C4-2B (cell line): Measurements from ENCODE around the gene MAP3K20.

Experiments
- H3K27ac ChIP-seq: fragments of 450-650 bp; 2 replicates; pipeline ENCODE4 v1.5.1; 2017
- CTCF ChIP-seq: fragments of 450-650 bp; conservative IDR thresholded peaks from 2 replicates; pipeline ENCODE4 v1.5.1; 2017; ENCODE audit warnings: mild to moderate bottlenecking
- ZFX ChIP-seq: fragments of 450-650 bp; IDR thresholded peaks from 2 replicates; pipeline ENCODE4 v1.6.1; 2017

The MAP3K20 gene

GRCh38 chr2:173095356-173095755 is 19.7 kb downstream of the MAP3K20 start:
- no peak overlapping the region for H3K27ac ChIP-seq

GRCh38 chr2:173099271-173099670 is 23.6 kb downstream of the MAP3K20 start:
- TF ChIP-seq CTCF (no peak), ZFX (no peak)
- no peak overlapping the region for H3K27ac ChIP-seq

More at GRCh38 chr2:173095356-173095755, 19.7 kb downstream of the MAP3K20 start:
- TF ChIP-seq CTCF, result no peak
- TF ChIP-seq ZFX, result no peak

GRCh38 chr2:173099804-173100203 is 24.2 kb downstream of the MAP3K20 start:
- no peak overlapping the region for H3K27ac ChIP-seq
- no peak for TF ChIP-seq CTCF
- TF ChIP-seq ZFX, result no peak

GRCh38 chr2:173101687-173102086 is 26.0 kb downstream of the MAP3K20 start:
- H3K27ac ChIP-seq, result no peak overlapping the region
- TF ChIP-seq CTCF (no peak), ZFX (no peak)

DNA sequence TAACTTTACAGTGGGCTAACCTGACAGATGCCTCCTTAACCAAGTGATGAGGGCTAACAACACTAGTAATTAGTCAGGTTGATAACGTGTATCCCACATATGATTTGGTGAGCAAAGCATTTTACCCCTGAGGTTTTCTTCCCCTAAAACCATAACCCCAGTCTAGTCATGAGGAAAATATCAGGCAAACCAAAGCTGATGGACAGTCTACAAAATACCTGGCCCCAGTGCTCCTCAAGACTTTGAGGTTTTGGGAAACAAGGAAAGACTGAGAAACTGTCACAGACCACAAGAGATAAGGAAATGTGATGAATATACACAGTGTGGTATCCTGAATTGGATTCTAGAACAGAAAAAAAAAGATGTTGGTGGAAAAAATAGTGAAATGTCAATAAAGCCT is 28.5 kb downstream of the MAP3K20 start:
- no peak overlapping the region for H3K27ac ChIP-seq
- no peak for TF ChIP-seq ZFX
- TF ChIP-seq CTCF, result no peak

GRCh38 chr2:173106959-173107628 is 31.4 kb downstream of the MAP3K20 start:
- H3K27ac ChIP-seq, result no peak overlapping the region

GRCh38 chr2:173107629-173108022 is 32.0 kb downstream of the MAP3K20 start:
- TF ChIP-seq ZFX (no peak), CTCF (no peak)
- H3K27ac ChIP-seq, result no peak overlapping the region

More at GRCh38 chr2:173106959-173107628, 31.4 kb downstream of the MAP3K20 start:
- TF ChIP-seq ZFX (no peak), CTCF (no peak)
